Erythroblast (primary cell): ENCODE data around the gene NLRP6.
"Not testable (repeated sequence)": the region's sequence is repeated elsewhere in the genome, so short reads cannot be mapped to it uniquely, and the experiment has no call there.

ENCODE experiments used
- DNase-seq, 2 experiments: peaks; one replicate each; lab custom pipeline; 2025; lab: John Stamatoyannopoulos, UW
- GATA1 ChIP-seq: IDR thresholded peaks from 2 replicates; pipeline ENCODE4 v1.6.1; 2011; ENCODE audit warnings: low read depth, mild to moderate bottlenecking, control low read depth, low read length, moderate library complexity
- POLR2A ChIP-seq: IDR thresholded peaks from 2 replicates; pipeline ENCODE4 v1.6.1; 2011; ENCODE audit warnings: mild to moderate bottlenecking, low read length

Gene NLRP6

DNA sequence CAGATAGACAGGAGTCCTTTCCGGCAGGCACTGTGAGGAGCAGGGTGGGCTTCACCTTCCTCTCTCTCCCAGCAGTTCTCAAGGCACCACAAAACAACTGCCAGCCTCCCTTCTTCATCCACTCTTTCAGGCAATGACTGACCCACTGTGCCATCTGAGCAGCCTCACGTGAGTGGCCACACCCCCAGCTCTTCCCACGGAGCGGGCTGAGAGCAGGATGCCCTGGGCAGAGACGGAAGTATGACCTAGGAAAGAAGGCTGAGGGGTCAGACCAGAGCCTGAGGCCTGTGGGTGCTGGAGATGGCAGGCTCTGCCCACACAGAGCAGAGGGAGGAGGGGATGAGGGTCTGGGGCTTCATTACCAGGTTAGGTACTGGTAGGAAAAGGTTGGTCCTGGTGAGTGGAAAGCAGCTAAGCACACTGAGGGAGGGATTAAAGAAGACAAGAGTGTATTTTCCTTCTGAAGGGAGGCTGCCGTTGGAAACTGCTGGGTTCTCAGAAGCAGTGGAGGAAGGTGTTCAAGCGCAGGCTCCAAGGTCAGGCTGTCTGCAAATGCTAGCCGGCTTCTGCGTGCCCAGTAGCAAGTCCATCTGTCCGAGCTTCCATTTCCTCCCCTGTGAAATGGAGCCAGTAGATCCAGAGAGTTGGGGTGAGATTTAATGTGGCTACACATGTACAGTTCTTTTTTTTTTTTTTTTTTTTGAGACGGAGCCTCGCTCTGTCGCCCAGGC, 4.6 kb downstream of the NLRP6 start:
- TF ChIP-seq POLR2A (no peak), GATA1 (no peak)

DNA sequence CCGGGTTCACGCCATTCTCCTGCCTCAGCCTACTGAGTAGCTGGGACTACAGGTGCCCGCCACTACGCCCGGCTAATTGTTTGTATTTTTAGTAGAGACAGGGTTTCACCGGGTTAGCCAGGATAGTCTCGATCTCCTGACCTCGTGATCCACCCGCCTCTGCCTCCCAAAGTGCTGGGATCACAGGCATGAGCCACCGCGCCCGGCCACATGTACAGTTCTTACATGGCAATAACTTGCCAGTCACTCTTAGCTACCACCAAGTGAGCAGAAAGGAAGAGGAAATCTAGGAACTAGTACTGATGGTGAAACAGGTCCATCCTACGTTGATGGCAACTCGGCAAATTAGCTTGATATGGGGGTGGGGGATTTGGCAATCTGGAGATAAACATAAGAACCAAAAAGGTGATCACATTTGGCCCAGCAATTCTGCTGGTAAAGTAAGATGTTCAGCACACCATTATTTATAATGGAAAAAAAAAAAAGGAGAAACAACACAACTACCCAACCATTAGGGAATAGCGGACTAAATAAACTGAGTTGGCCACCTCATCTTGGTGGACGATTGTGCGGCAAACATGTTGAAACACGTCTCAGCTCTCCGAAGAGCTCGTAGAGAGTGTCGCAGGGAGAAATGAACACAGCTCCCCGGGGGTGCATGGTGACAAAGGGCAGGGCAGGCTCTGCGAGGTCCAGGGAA, 5.3 kb downstream of the NLRP6 start:
- TF ChIP-seq GATA1, result no peak
- no peak for TF ChIP-seq POLR2A
- no peak for DNase-seq

More for the DNA sequence above, 4.6 kb downstream of the NLRP6 start:
- DNase-seq, result no peak

DNA sequence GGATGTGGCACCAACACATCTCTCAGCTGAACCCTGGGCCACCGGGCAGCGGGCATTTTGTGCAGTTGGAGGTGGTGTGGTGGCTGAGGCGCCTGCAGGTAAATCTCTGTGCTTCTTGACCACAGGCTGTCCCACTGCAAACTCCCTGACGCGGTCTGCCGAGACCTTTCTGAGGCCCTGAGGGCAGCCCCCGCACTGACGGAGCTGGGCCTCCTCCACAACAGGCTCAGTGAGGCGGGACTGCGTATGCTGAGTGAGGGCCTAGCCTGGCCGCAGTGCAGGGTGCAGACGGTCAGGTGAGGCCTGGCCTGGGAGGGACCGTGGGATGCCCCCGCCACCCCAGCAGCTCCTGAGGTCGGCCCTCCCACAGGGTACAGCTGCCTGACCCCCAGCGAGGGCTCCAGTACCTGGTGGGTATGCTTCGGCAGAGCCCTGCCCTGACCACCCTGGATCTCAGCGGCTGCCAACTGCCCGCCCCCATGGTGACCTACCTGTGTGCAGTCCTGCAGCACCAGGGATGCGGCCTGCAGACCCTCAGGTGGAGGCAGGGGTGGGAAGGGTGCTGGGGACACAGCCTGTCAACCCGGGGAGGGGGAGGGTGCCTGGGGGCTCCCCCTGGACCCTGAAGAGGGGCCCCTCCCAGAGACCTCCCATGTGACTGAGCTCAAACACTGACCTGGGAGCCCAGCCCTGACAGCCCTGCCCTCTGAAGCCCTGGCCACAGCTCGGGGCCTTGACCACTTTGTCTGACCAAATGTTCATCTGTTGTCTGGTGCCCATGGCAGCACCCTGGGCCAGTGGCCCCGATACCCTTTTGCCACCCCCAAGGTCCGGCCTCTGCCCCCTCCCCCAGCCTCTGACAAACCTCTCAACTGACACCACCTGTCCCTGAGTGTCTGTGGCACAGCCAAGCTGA, 6.2 kb downstream of the NLRP6 start:
- TF ChIP-seq POLR2A, result no peak
- no peak for TF ChIP-seq GATA1
- no peak for DNase-seq

DNA sequence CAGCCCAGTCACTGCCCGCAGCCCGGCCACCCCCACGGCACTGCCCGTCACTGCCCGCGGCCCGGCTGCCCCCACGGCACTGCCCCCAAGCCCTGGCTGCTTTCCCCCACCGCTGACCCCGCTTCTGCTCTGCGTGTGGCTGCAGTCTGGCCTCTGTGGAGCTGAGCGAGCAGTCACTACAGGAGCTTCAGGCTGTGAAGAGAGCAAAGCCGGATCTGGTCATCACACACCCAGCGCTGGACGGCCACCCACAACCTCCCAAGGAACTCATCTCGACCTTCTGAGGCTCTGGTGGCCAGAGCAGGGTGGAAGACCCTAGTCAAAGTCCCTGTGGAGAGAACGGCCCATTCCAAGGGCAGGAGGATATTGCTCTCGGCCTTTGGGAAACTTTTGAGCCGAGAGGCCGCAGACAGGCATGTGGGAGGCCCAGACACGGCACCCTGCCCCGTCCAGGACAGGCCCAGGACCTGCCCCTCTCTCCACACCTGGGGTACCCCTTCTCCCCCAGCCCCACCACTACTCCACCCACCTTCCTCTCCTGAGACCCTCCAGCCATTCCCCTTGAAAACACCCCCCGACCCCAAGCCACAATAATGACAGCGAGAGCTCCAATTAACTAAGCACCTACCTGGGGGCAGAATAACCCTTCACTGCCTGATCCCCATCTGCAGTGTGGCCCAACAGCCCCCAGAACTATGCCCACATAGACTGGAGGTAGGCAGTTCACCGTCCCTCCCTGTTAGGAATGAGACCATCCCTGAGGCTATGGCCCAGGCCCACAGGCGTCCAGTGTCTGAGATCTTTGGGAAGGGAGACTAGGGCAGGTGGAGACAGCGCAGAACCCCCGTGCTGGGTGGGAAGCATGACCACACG, 7.0 kb downstream of the NLRP6 start:
- TF ChIP-seq POLR2A (no peak), GATA1 (no peak)
- DNase-seq, result no peak

DNA sequence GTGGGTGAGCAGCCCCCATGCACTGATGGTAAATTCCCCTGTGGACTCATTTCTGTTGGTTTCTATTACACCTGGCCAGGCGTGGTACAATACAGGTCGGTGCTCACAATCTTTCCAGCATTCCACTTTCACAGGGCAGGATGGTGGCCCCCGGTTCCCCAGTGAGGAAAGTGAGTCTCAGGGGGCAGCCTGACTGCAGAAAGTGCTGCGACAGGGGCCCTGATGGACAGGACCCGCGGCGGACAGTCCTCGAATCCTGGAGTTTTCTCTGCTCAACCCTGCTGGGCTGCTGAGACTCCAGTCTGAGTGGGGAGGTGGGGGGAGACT, 7.7 kb downstream of the NLRP6 start:
- no peak for DNase-seq
- TF ChIP-seq GATA1, result no peak
- TF ChIP-seq POLR2A, result no peak

DNA sequence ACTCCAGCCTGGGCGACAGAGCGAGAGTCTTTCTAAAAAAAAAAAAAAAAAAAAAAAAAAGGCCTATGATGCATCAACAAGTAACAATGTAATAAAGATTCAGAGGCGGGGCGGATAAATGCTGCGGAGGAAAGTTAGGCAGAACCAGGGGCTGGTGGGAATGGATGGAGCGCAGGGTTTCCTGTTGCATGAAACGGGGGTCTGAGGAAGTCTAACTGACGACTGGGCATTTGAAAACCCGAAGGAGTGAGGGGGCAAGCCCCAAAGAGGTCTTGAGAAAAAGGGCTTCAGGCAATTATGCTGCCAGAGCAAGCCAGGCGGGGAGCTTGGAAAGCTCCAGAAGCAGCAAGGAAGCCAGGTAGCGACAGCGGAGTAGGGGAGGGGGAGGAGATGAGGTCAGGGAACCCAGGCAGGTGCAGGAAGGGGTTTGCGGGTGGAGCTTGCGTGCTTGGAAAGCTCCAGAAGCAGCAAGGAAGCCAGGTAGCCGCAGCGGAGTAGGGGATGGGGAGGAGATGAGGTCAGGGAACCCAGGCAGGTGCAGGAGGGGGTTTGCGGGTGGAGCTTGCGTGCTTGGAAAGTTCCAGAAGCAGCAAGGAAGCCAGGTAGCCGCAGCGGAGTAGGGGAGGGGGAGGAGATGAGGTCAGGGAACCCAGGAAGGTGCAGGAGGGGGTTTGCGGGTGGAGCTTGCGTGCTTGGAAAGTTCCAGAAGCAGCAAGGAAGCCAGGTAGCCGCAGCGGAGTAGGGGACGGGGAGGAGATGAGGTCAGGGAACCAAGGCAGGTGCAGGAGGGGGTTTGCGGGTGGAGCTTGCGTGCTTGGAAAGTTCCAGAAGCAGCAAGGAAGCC, 9.0 kb downstream of the NLRP6 start:
- not testable (repeated sequence) for DNase-seq

DNA sequence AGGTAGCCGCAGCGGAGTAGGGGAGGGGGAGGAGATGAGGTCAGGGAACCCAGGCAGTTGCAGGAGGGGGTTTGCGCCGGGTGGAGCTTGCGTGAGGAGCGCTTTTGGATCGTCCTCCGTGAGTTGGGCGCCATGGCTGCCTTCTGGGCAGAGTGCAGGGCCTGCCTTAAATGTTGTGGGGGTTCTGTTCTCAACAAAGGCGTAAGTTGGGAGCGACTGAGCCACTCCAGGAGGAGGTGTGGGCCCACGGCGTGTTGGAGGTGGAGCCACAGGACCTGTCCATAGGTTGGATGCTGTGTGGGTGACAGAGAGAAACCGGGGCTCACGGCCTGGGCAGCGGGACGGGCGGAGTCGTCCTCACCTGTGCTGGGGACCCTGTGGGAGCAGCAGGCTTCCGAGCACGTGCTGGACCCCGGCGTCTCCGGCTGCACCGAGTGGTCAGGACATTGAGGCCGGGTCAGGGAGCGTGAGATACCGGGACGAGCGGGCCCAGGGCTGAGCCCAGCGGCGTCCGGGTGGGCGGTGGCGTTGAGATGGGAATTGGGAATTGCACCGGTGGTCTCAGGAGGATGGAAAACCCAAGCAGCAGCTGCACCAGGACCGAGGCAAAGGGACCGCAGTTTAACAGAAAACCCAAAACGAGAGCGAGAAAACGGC, 9.7 kb downstream of the NLRP6 start:
- TF ChIP-seq GATA1, result no peak
- TF ChIP-seq POLR2A, result no peak
- no peak for DNase-seq

DNA sequence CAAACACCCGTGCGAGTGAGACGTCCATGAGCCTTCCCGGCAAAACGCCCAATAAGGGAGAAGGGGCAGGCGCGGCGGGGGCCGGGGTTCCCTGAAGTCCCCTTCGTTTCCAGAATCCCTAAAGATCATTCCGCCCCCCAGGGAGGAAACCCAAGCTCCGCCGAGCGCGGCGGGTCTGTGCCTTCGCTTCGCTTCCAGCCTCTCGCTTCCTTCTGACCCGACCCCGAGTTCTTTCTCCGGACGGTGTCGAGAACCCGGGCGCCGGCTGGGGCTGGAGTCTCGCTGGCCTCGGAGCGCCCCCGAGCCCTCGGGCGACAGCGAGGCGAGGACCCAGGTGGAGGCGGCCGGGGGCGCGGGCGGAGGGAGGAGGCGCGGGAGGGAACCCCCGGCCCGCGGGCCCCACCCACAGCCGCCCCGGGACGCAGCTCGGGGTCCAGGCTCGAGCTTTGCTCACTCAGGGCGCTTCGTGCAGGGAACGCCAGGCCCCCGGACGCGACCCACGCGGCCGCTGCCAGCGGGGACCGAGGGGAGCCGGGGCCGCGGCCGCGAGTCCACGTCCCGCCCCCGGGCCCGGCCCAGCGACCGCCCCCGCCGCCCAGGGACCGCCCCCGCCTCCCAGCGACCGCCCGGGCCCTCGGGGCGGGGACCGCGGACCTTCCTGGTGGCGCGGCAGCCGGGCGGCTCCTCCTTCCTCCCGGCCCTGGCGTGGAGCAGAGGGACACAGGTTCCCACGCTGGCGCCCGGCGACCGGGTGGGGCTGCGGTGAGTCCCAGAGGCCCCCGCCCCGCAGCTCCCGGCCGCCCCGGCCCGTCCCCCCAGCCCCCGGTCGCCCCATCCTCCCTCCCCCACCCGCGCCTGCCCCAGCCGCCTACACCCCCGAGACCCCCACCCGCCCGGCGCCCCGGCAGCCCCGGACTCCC, 10.5 kb downstream of the NLRP6 start, which contains the start of gene PGGHG:
TSS of gene PGGHG (plus strand) at position 649 of the 920 bp plus-strand sequence. CDS start 691 bp downstream, outside the sequence.
- DNase-seq, result peak; percentile 43 to 65
- TF ChIP-seq GATA1 (no peak), POLR2A (no peak)

DNA sequence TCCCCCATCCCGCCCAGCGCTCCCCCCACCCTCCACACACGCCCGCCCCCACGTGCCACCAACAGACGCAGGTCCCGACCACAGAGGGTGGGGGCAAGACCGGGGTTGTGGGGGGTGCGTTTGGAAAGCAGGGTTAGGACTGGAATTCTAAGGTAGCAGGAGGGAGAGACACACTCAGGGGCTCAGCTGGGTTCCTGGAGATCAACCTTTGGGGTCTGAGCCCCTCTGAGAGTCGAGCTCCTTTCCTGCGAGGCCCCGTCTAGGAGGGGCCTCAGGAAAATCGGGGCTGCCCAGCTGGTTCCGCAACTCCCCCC, 11.1 kb downstream of the NLRP6 start:
- no peak for DNase-seq
- TF ChIP-seq GATA1, result no peak
- no peak for TF ChIP-seq POLR2A

DNA sequence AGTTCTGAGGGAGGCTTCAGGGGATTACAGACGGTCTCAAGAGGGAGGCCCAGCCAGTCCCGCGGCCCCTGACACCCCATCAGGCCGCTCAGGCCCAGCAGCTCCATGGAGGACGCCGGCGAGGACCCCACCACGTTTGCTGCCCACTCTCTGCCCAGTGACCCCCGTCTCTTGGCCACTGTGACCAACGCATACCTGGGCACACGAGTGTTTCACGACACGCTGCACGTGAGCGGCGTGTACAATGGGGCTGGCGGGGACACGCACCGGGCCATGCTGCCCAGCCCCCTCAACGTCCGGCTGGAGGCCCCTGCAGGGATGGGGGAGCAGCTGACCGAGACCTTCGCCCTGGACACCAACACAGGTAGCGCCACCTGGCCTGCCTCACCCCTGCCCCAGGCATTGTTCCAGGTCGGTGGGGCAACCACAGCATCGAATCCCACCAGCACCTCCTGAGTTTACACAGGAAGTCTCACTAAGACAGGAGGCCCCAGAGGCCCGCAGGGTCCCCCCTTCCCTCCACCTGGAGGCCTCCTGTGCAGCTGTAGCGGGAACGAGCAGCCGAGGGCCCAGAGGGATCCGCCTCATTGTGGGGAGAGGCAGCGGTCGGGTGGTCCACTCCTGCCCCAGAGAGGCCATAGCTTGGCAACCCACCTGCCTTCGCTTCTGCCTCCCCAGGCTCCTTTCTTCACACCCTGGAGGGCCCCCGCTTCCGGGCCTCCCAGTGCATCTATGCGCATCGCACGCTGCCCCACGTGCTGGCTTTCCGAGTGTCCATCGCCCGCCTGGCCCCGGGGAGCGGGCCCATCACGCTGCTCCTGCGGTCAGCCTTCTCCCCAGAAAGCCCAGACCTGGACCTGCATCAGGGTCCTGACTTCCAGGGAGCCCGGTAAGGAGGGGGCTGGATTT, 11.8 kb downstream of the NLRP6 start:
- DNase-seq, result no peak
- TF ChIP-seq POLR2A, result no peak
- TF ChIP-seq GATA1, result no peak
